ENCODE results near the gene HUWE1. TPM values are rescaled to one million over a fixed set of nuclear protein-coding genes. Genes with fewer than 3 reads are reported as not detected.
"Not testable (repeated sequence)": the region's sequence is repeated elsewhere in the genome, so short reads cannot be mapped to it uniquely, and the experiment has no call there.

Gene HUWE1
- total RNA-seq, 1 donor from 2014 or later = 48.4 TPM

DNA sequence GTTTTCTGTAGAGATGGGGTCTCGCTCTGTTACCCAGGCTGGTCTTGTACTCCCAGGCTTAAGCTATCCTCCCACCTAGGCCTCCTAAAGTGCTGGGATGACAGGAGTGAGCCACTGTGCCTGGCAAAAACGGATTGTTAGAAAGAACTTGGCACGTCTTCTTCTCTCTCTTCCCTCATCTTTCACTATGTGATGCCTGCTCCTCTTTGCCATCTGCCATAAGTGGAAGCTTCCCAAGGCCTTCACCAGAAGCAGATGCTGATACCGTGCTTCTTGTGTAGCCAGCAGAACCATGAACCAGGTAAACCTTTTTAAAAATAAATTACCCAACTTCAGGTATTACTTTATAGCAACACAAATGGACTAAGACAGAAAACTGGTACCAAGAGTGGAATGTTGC lies 36.9 kb upstream of the HUWE1 start:
- Histone ChIP-seq H3K36me3 (ENCODE audit: control insufficient read depth, insufficient read depth, low read length) (no peaks in the 10 kb centered on the region), H3K27me3 (ENCODE audit: control insufficient read depth, insufficient read depth, low read length) (no peaks in the 10 kb centered on the region), H3K4me3 (ENCODE audit: low read depth, low read length) (no peak overlapping the region)
- FAIRE-seq (no peak), DNase-seq (ENCODE audit: low read depth) (no peak)
- TF ChIP-seq, protein P1, sequence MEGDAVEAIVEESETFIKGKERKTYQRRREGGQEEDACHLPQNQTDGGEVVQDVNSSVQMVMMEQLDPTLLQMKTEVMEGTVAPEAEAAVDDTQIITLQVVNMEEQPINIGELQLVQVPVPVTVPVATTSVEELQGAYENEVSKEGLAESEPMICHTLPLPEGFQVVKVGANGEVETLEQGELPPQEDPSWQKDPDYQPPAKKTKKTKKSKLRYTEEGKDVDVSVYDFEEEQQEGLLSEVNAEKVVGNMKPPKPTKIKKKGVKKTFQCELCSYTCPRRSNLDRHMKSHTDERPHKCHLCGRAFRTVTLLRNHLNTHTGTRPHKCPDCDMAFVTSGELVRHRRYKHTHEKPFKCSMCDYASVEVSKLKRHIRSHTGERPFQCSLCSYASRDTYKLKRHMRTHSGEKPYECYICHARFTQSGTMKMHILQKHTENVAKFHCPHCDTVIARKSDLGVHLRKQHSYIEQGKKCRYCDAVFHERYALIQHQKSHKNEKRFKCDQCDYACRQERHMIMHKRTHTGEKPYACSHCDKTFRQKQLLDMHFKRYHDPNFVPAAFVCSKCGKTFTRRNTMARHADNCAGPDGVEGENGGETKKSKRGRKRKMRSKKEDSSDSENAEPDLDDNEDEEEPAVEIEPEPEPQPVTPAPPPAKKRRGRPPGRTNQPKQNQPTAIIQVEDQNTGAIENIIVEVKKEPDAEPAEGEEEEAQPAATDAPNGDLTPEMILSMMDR (IDR thresholded peaks at IDR 0.05; ENCODE audit: insufficient read depth, low read length, severe bottlenecking) = no peak

GRCh38 chrX:53721610-53722009 lies 35.1 kb upstream of the HUWE1 start:
- not testable (repeated sequence) for H3K4me3 ChIP-seq (ENCODE audit: low read depth, low read length); H3K27me3 ChIP-seq (ENCODE audit: control insufficient read depth, insufficient read depth, low read length); DNase-seq (ENCODE audit: low read depth); FAIRE-seq; H3K36me3 ChIP-seq (ENCODE audit: control insufficient read depth, insufficient read depth, low read length)

DNA sequence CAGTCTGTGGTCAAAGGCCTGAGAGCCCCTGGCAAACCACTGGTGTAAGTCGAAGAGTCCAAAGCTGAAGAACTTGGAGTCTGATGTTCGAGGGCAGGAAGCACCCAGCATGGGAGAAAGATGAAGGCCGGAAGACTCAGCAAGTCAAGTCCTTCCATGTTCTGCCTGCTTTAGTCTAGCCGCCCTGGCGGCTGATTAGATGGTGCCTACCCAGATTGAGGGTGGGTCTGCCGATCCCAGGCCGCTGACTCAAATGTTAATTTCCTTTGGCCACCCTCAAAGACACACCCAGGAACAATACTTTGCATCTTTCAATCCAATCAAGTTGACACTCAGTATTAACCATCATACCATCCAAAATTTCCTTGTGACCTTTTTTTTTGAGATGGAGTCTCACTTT lies 33.1 kb upstream of the HUWE1 start:
- not testable (repeated sequence) for H3K27me3 ChIP-seq (ENCODE audit: control insufficient read depth, insufficient read depth, low read length); FAIRE-seq; H3K4me3 ChIP-seq (ENCODE audit: low read depth, low read length); H3K36me3 ChIP-seq (ENCODE audit: control insufficient read depth, insufficient read depth, low read length); DNase-seq (ENCODE audit: low read depth)

DNA sequence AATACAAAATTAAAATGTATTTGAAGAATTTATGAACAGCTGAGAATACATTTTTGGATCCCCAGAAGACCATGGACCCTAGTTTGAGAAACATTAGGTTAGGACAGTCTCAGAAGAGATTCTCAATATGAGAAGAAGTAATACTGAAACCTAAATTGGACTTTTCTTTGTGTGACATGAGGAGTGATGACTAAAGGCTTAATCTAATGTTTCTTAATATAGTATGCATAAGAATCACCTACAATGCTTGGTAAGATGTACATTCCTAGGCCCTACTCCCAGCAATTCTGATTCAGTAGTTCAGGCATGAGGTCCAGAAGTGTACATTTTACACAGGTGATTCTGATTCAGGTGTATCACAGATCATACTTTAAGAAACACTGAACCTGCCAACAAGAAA lies 31.6 kb upstream of the HUWE1 start:
- Histone ChIP-seq H3K36me3 (ENCODE audit: control insufficient read depth, insufficient read depth, low read length) (no peaks in the 10 kb centered on the region), H3K27me3 (ENCODE audit: control insufficient read depth, insufficient read depth, low read length) (no peaks in the 10 kb centered on the region), H3K4me3 (ENCODE audit: low read depth, low read length) (no peak overlapping the region)
- peak; percentile 48 for DNase-seq (ENCODE audit: low read depth)
- TF ChIP-seq, protein P1 (IDR thresholded peaks at IDR 0.05; ENCODE audit: insufficient read depth, low read length, severe bottlenecking) = no peak
- FAIRE-seq = no peak

- DNase-seq (ENCODE audit: low read depth) = no peak
- TF ChIP-seq, protein P1 (IDR thresholded peaks at IDR 0.05; ENCODE audit: insufficient read depth, low read length, severe bottlenecking) = no peak
- H3K4me3 ChIP-seq (ENCODE audit: low read depth, low read length) = no peak overlapping the region
- no peaks in the 10 kb centered on the region for H3K27me3 ChIP-seq (ENCODE audit: control insufficient read depth, insufficient read depth, low read length)
- peak; percentile 50 for FAIRE-seq
- no peaks in the 10 kb centered on the region for H3K36me3 ChIP-seq (ENCODE audit: control insufficient read depth, insufficient read depth, low read length)
Measured at GRCh38 chrX:53717205-53717604, 30.7 kb upstream of the HUWE1 start.

- Histone ChIP-seq H3K36me3 (ENCODE audit: control insufficient read depth, insufficient read depth, low read length) (no peaks in the 10 kb centered on the region), H3K27me3 (ENCODE audit: control insufficient read depth, insufficient read depth, low read length) (no peaks in the 10 kb centered on the region), H3K4me3 (ENCODE audit: low read depth, low read length) (no peak overlapping the region)
- DNase-seq (ENCODE audit: low read depth) = peak; percentile 22
- TF ChIP-seq, protein P1 (IDR thresholded peaks at IDR 0.05; ENCODE audit: insufficient read depth, low read length, severe bottlenecking) = no peak
- peak; percentile 75 for FAIRE-seq
Measured at GRCh38 chrX:53716328-53717088, 30.0 kb upstream of the HUWE1 start.

Data from bronchial epithelial cell (primary cell).